ENCODE measurements around the gene GDF10.

The GDF10 gene

DNA sequence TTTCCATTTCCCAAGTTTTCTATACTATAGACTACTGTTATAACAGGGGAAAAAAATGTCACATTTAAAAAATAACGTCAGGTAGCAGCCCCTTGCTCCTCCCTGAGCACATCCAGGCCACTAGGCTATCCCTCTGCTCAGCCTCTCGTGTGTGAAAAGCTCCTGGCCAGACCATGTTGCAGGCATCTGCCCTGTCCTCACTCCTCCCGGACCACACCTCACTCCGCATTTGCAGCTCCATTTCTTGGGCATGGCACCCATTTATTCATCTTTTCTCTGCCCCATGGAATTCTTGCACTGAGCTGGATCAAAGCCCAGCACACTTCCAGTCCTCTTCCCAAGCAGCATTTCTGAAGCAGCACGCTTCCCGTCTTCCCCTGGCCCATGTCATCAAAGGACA, 20.8 kb downstream of the GDF10 start:
- TF ChIP-seq POLR2AphosphoS5 (IDR thresholded peaks at IDR 0.05; ENCODE audit: low read depth) = no peak
- no peak for TF ChIP-seq REST (IDR thresholded peaks at IDR 0.05; ENCODE audit: insufficient replicate concordance, low read depth)
- no peak for TF ChIP-seq CTCF (IDR thresholded peaks at IDR 0.05; ENCODE audit: insufficient read depth, low read length)
- no peak for TF ChIP-seq SPI1 (IDR thresholded peaks at IDR 0.05; ENCODE audit: borderline replicate concordance, low read depth)
- no peak for TF ChIP-seq GABPA (IDR thresholded peaks at IDR 0.05; ENCODE audit: low read depth)
- Histone ChIP-seq H3K27ac (replicated peaks) (no peak overlapping the region), H3K27me3 (ENCODE audit: insufficient read depth, poor library complexity, severe bottlenecking) (no peaks in the 10 kb centered on the region), H3K4me3 (replicated peaks; ENCODE audit: insufficient read depth, low read length) (no peak overlapping the region)
- DNase-seq (ENCODE audit: low read depth in 1 of 2, low spot score in 1 of 2) = no peak

- DNase-seq (ENCODE audit: low read depth in 1 of 2, low spot score in 1 of 2) = no peak
- no peak for TF ChIP-seq CTCF (IDR thresholded peaks at IDR 0.05; ENCODE audit: insufficient read depth, low read length)
- no peak for TF ChIP-seq REST (IDR thresholded peaks at IDR 0.05; ENCODE audit: insufficient replicate concordance, low read depth)
- no peak for TF ChIP-seq POLR2AphosphoS5 (IDR thresholded peaks at IDR 0.05; ENCODE audit: low read depth)
- no peak for TF ChIP-seq SPI1 (IDR thresholded peaks at IDR 0.05; ENCODE audit: borderline replicate concordance, low read depth)
- no peak for TF ChIP-seq GABPA (IDR thresholded peaks at IDR 0.05; ENCODE audit: low read depth)
- Histone ChIP-seq H3K4me3 (replicated peaks; ENCODE audit: insufficient read depth, low read length) (no peak overlapping the region), H3K27ac (replicated peaks) (no peak overlapping the region), H3K27me3 (ENCODE audit: insufficient read depth, poor library complexity, severe bottlenecking) (no peaks in the 10 kb centered on the region)
Observed at GRCh38 chr10:47321521-47322195, 21.7 kb downstream of the GDF10 start.

DNA sequence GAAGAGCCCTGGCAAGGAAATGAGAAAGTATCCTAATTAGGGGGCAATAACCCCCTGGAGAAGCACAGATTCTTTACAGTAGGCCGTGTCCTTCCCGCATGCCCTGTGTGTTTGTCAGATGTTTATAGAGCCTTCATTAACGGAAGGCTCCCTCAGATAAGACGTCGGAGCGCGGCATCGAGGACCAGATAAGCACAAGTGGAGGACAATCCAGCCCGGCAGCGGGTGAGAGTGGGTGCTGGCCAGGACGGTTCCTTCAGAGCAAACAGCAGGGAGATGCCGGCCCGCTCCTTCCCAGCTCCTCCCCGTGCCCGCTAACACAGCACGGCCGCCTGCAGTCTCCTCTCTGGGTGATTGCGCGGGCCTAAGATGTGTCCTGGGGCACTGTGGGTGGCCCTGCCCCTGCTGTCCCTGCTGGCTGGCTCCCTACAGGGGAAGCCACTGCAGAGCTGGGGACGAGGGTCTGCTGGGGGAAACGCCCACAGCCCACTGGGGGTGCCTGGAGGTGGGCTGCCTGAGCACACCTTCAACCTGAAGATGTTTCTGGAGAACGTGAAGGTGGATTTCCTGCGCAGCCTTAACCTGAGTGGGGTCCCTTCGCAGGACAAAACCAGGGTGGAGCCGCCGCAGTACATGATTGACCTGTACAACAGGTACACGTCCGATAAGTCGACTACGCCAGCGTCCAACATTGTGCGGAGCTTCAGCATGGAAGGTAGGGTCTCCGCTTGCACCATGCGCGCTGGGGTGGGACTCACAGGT, 22.5 kb downstream of the GDF10 start, which contains the start of gene GDF2:
GDF2 (plus strand) TSS at position 155 of the 762 bp plus-strand sequence; CDS start at position 370, 215 bp downstream.
- H3K27me3 ChIP-seq (ENCODE audit: insufficient read depth, poor library complexity, severe bottlenecking) = no peaks in the 10 kb centered on the region
- DNase-seq (ENCODE audit: low read depth in 1 of 2, low spot score in 1 of 2) = no peak
- TF ChIP-seq SPI1 (IDR thresholded peaks at IDR 0.05; ENCODE audit: borderline replicate concordance, low read depth) = no peak
- no peak for TF ChIP-seq POLR2AphosphoS5 (IDR thresholded peaks at IDR 0.05; ENCODE audit: low read depth)
- no peak for TF ChIP-seq REST (IDR thresholded peaks at IDR 0.05; ENCODE audit: insufficient replicate concordance, low read depth)
- TF ChIP-seq CTCF (IDR thresholded peaks at IDR 0.05; ENCODE audit: insufficient read depth, low read length) = no peak
- no peak for TF ChIP-seq GABPA (IDR thresholded peaks at IDR 0.05; ENCODE audit: low read depth)

More for the DNA sequence above, 22.5 kb downstream of the GDF10 start, which contains the start of gene GDF2:
- Histone ChIP-seq H3K4me3 (replicated peaks; ENCODE audit: insufficient read depth, low read length) (no peak within 1 kb of the TSS), H3K27ac (replicated peaks) (no peak within 1 kb of the TSS)

All from HL-60 (cell line).